GM19023 (cell line): ENCODE results near the gene TMEM11.
"Not testable (repeated sequence)": the region's sequence is repeated elsewhere in the genome, so short reads cannot be mapped to it uniquely, and the experiment has no call there.

Experiments used
- ATAC-seq: cut with Tn5 transposase; IDR thresholded peaks from one replicate; pipeline ENCODE4 v1.9.1; 2021; ENCODE audit warnings: mild to moderate bottlenecking, moderate library complexity; ENCODE audit not compliant: unreplicated experiment

TMEM11 gene

GRCh38 chr17:21242780-21243515 lies 29.0 kb upstream of the TMEM11 start:
- ATAC-seq, result no peak

- ATAC-seq, result no peak
These were observed 28.2 kb upstream of the TMEM11 start for GRCh38 chr17:21242026-21242697.

GRCh38 chr17:21241564-21241963 lies 27.6 kb upstream of the TMEM11 start:
- no peak for ATAC-seq

GRCh38 chr17:21240369-21241055 lies 26.6 kb upstream of the TMEM11 start:
- ATAC-seq, result no peak

GRCh38 chr17:21239680-21240368 lies 25.9 kb upstream of the TMEM11 start:
- no peak for ATAC-seq

- ATAC-seq, result no peak
These were observed 22.0 kb upstream of the TMEM11 start for GRCh38 chr17:21235921-21236320.

- ATAC-seq, result no peak
These were observed 19.8 kb upstream of the TMEM11 start for GRCh38 chr17:21233581-21234347.

- ATAC-seq, result no peak
These were observed 18.2 kb upstream of the TMEM11 start for GRCh38 chr17:21232033-21232749.

- no peak for ATAC-seq
These were observed 17.6 kb upstream of the TMEM11 start for GRCh38 chr17:21231533-21231932.

- ATAC-seq, result no peak
These were observed 14.9 kb upstream of the TMEM11 start for GRCh38 chr17:21228845-21229244.

GRCh38 chr17:21228111-21228510 lies 14.2 kb upstream of the TMEM11 start:
- no peak for ATAC-seq

- not testable (repeated sequence) for ATAC-seq
These were observed 13.3 kb upstream of the TMEM11 start for GRCh38 chr17:21227277-21227676.

- ATAC-seq, result no peak
These were observed 9.1 kb upstream of the TMEM11 start for GRCh38 chr17:21223086-21223485.

GRCh38 chr17:21218831-21219380 lies 4.9 kb upstream of the TMEM11 start:
- ATAC-seq, result no peak

- no peak for ATAC-seq
These were observed 4.1 kb upstream of the TMEM11 start for GRCh38 chr17:21218101-21218500.

- ATAC-seq, result no peak
These were observed 3.4 kb upstream of the TMEM11 start for GRCh38 chr17:21217346-21217745.

GRCh38 chr17:21215935-21216334 lies 2.0 kb upstream of the TMEM11 start:
- ATAC-seq, result no peak

- peak; percentile 8 for ATAC-seq
These were observed 998 bp upstream of the TMEM11 start for GRCh38 chr17:21214777-21215541.

- peak; percentile 6 for ATAC-seq
These were observed 335 bp downstream of the TMEM11 start for GRCh38 chr17:21213638-21214014.
